HL-60 (cell line): ENCODE data around the gene ANKS6.

ENCODE experiments used
- DNase-seq, 2 experiments: peaks; one replicate each; pipeline ENCODE4 v3.0.0-alpha.2; 2010 to 2020; ENCODE audit warnings: low read depth in 1 of 2, low spot score in 1 of 2
- H3K27ac ChIP-seq: fragments of 250-450 bp; sonication (Bioruptor Pico); replicated peaks from 2 replicates; pipeline ENCODE4 v1.5.1; 2020; ENCODE audit warnings: mild to moderate bottlenecking, moderate library complexity
- H3K27me3 ChIP-seq: fragments of 250-450 bp; sonication (Bioruptor Pico); 2 replicates; pipeline ENCODE4 v1.5.1; 2021; ENCODE audit warnings: mild to moderate bottlenecking, moderate library complexity; ENCODE audit not compliant: insufficient read depth, poor library complexity, severe bottlenecking
- H3K4me3 ChIP-seq: replicated peaks from 2 replicates; pipeline ENCODE4 v1.5.1; 2011; ENCODE audit warnings: mild to moderate bottlenecking, control low read depth, low read length; ENCODE audit not compliant: insufficient read depth
- CTCF ChIP-seq: IDR thresholded peaks from one replicate; pipeline ENCODE4 v1.5.1; 2011; ENCODE audit warnings: low read length, control low read depth, inconsistent platforms; ENCODE audit not compliant: insufficient read depth
- GABPA ChIP-seq: IDR thresholded peaks from 2 replicates; pipeline ENCODE4 v1.6.1; 2012; ENCODE audit warnings: low read depth
- POLR2AphosphoS5 ChIP-seq: IDR thresholded peaks from 2 replicates; pipeline ENCODE4 v1.6.1; 2012; ENCODE audit warnings: low read depth
- REST ChIP-seq: IDR thresholded peaks from 2 replicates; pipeline ENCODE4 v1.6.1; 2012; ENCODE audit warnings: low read depth; ENCODE audit not compliant: insufficient replicate concordance
- SPI1 ChIP-seq: IDR thresholded peaks from 2 replicates; pipeline ENCODE4 v1.6.1; 2012; ENCODE audit warnings: low read depth, mild to moderate bottlenecking, borderline replicate concordance

ANKS6 gene

GRCh38 chr9:98732091-98732490, 64.3 kb downstream of the ANKS6 start:
- H3K27ac ChIP-seq: no peak overlapping the region
- TF ChIP-seq CTCF (no peak), GABPA (no peak), POLR2AphosphoS5 (no peak), SPI1 (no peak), REST (no peak)
- no peak overlapping the region for H3K4me3 ChIP-seq
- no peak for DNase-seq
- H3K27me3 ChIP-seq: no peaks in the 10 kb centered on the region

GRCh38 chr9:98730871-98731270, 65.5 kb downstream of the ANKS6 start:
- no peaks in the 10 kb centered on the region for H3K27me3 ChIP-seq
- DNase-seq: no peak
- H3K27ac ChIP-seq: no peak overlapping the region
- TF ChIP-seq GABPA (no peak), REST (no peak), CTCF (no peak), POLR2AphosphoS5 (no peak), SPI1 (no peak)
- H3K4me3 ChIP-seq: no peak overlapping the region

GRCh38 chr9:98728500-98728899, 67.9 kb downstream of the ANKS6 start:
- Histone ChIP-seq H3K4me3 (no peak overlapping the region), H3K27ac (no peak overlapping the region), H3K27me3 (no peaks in the 10 kb centered on the region)
- DNase-seq: no peak
- TF ChIP-seq GABPA: no peak
- TF ChIP-seq CTCF: no peak
- TF ChIP-seq REST: no peak
- TF ChIP-seq POLR2AphosphoS5: no peak
- no peak for TF ChIP-seq SPI1
